ENCODE measurements around the gene MMAB.

MMAB gene

DNA sequence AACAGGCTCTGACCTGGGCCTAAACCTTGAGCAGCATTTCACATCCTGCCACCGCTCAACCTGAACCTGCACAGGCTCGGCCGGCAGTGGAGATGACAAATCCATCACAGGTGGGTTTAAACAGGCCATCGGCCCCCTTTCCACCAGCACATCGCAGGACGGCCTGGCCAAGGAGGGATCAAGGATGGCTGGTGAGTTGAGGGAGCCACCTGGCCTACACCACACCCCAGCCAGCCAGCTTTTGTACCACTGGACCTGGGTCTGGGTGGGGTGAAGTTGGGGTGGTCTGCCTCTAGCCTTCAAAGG lies 14.2 kb downstream of the MMAB start:
- DNase-seq (ENCODE audit: low read depth in 3 of 3) = no peak

DNA sequence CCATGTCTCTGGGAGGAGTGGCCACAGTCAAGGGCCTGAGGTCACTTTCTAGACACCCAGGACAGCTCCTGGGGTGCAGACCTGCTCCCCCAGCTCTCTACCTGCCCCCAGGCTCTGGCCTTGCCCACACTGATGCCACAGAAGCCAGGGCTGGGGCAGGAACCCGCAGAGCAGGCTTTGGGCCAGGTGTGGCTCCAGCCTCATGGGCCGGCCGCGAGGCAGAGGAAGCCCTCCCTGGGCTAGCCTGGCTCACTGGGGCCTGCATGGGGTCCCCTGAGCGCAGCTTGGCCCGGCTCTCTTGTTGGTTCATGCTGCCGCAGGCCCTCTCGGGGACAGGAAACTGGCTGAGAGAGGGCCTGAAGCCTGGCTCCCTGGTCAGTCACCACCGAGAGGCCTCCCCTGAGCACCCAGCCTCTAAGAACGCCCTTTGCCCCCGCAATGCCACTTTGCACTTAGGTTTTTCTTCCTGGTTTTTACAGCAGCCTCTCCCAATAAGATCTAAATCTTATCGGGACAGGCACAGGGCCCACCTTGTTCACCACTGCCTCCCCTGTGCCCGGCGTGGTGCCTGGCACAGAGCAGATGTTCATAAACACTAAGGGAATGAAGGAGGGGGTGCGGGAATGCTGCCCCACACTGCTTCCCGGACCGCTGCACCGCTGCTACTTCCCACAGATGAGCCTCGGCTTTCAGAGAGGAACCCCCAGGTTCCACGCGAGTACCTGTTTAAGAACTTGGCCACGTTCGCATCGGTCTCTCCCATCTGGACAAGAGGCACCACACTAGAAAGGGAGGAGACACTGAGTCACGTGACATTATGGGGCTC lies 14.7 kb downstream of the MMAB start:
- DNase-seq (ENCODE audit: low read depth in 3 of 3) = no peak

DNA sequence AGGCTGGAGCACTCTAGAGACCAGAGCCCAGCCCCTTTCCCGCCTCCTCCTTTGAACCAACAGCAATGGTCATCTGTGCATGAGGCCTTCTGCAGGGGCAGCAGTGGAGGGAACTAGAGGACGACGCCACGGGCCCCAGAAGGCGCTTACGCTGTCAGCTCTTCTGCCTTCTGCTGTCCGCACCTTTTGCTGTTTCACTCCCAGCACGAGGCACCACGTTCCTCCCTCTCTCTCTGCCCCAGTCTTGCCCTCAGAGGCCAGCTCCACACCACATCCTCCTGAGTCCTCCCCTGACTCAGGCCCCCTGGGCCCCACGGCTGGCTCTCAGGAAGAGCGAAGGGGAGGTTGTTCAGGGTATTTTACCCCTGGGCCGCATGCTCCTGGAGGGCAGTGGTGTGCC lies 15.5 kb downstream of the MMAB start:
- DNase-seq (ENCODE audit: low read depth in 3 of 3) = no peak

GRCh38 chr12:109557200-109557599 lies 16.1 kb downstream of the MMAB start:
- no peak for DNase-seq (ENCODE audit: low read depth in 3 of 3)

DNA sequence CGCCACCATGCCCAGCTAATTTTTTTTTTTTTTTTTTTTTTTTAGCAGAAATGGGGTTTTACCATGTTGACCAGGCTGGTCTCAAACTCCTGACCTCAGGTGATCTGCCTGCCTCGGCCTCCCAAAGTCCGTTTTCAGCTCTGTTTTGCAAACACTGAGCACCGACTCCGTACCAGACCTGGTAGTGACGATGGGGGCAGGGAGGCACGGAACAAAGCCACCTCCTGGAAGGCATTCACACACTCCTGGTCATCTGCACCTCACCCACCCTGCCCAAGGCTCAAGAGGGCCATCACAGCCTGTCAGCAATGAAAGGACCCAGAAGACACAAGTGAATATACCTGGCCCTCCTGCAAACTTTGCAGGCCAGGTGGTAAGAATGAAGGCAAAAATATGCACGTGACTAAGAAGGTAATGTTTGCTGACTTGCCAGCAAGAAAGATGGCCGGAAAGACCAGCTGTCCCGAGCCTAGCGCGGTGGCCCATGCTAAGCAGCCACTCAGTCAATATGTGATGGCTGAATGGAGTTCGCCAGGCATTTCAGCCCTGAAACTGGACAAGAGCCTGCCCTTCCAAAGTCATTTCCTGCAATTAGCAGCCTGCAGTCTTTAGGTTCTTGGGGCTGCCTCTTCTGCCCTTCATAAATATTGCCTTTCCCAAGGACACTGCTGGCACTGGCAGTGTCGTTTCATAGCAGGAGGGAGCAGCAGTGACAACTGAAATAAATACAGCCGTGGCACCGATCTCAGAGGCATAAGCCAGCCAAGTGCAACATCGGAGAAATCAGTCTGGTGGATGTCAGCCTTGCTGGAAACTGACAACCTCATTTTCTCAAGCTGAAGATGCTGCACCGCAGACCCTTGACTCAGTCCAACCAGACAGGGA lies 17.6 kb downstream of the MMAB start:
- DNase-seq (ENCODE audit: low read depth in 3 of 3) = no peak

- no peak for DNase-seq (ENCODE audit: low read depth in 3 of 3)
Measured at GRCh38 chr12:109554761-109555160, 18.5 kb downstream of the MMAB start.

DNA sequence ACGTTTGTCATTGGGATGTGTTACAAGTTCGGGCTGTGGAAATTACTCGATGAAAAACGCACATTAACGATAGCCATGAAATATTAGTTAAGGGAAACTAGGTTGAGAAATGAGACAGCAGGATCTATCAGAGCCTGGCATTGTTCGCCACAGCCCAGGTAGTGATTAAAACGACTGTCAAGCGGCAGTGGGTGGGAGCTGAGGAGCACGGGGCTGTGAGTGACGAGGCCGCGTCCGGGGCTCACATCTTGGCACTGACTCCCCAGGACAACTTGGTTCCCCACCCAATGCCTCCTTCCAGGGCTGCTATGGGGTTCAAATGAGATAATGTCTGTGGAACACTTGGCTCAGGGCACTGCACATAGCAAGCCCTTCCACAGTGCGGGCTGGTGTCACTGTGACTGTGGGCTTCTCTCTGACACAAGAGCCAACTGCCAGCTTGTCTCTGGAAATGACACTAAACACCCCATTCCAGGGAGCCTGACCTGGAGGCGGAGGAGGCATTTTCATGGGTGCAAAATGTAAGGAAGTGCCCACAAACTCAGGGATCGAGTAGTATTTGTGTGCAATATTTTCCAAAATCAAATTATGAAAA lies 19.3 kb downstream of the MMAB start:
- DNase-seq (ENCODE audit: low read depth in 3 of 3) = no peak

DNA sequence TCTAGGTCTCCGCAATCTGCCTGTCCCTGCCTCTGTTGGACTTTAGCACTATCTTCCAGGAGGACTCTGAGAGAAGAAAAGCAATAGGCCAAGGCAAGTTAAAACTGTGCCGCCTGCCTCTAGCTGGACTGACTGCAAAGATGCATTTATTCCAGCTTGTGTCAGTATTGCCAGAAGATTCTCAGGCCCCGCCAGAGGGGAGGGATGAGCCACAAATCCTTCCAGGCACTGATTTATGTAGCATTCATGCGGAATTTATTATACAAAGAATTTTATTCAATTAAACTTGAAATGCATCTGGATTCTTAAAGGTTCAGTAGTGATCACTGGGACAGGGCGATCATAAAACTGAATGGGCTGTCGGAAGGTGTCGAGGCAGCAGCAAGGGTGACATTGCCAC lies 19.8 kb downstream of the MMAB start:
- no peak for DNase-seq (ENCODE audit: low read depth in 3 of 3)

DNA sequence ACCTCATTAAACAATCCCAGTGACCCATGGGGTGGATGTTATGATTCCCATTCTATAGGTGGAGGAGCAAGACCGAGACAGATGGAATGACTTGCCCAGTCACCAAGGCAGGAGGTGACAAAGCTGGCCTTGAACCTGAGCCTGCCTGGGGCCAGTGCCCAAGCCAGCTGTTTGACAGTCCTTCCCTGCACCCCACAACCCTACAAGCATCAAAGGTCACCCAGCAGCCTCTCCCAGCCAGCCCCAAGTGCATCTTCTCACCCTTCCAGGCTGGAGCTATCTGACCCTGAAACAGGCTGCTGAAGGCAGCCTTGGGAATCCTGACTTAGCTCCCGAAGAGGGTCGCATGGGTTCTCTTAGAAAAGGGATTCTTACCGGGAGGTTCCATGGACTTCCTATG lies 20.3 kb downstream of the MMAB start:
- DNase-seq (ENCODE audit: low read depth in 3 of 3) = no peak

- no peak for DNase-seq (ENCODE audit: low read depth in 3 of 3)
Measured at GRCh38 chr12:109551108-109551507, 22.2 kb downstream of the MMAB start.

- DNase-seq (ENCODE audit: low read depth in 3 of 3) = no peak
Measured at GRCh38 chr12:109550281-109550680, 23.0 kb downstream of the MMAB start.

- DNase-seq (ENCODE audit: low read depth in 3 of 3) = no peak
Measured at GRCh38 chr12:109549613-109550270, 23.6 kb downstream of the MMAB start.

GRCh38 chr12:109548258-109548657 lies 25.0 kb downstream of the MMAB start:
- DNase-seq (ENCODE audit: low read depth in 3 of 3) = no peak

GRCh38 chr12:109547286-109547685 lies 26.0 kb downstream of the MMAB start:
- DNase-seq (ENCODE audit: low read depth in 3 of 3) = no peak

- DNase-seq (ENCODE audit: low read depth in 3 of 3) = no peak
Measured at GRCh38 chr12:109545826-109546225, 27.5 kb downstream of the MMAB start.

DNA sequence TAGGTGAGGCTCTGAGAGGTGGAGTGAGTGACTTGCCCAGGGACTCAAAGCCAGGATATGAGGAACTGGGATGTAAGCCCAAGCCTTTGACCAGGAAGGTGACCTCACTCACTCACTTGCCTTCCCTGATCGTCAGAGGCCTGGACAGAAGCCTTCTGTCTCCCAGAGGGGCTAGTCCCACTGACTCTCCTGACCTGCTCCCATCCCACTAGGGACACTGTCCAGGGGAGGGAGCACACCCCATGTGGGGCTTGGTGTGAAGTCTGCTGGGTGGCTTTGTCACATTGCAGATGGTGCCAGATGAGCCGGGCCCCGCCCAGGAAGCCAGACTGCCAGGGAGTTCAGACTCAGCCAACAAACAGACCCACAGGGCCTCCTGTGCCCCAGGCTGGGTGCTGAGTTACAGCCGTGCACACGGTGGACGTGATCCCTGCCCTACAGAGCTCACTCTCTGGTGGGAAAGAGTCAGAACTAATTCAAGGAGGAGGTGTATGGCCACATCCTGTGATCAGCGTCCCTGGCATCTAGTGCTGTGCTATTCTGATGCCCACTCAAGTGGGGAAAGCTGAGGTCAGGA lies 28.3 kb downstream of the MMAB start:
- no peak for DNase-seq (ENCODE audit: low read depth in 3 of 3)

DNA sequence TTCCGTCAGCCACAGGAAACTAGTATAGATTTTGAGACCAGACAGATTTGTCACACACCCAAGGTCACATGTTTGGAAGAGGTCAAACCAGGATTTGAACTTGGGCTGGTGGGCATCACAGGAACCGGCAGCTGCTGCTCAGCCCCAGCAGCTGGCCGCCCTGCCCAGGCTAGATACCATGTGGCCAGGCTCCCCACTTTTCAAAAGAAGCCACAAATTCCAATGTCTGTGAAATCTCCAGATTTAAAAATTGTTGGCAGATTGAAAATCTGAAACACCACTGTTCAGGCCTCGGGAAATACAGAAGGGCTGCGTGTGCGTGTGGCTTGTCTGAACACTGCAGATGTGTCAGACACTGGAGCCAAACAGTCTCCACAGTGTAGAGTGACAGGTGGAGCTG lies 30.4 kb downstream of the MMAB start:
- no peak for DNase-seq (ENCODE audit: low read depth in 3 of 3)

DNA sequence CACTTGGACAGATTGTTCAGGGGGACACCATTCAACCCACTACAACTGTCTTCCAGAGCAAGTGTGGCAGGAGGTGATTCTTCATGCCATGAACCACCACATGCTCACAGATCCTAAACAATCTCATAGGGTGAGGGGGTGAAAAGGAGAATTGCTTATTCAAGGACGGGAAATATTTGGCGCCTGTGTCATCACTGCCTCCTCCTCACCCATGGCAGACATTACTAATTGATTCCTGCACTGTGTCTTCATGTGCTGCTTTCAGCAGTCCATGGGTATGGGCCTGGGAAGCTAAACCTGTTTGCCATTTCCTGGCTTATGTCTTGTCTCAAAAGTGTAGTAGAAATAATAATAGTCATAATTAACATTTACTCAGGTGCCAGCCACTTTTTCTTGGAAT lies 31.3 kb downstream of the MMAB start:
- no peak for DNase-seq (ENCODE audit: low read depth in 3 of 3)

DNA sequence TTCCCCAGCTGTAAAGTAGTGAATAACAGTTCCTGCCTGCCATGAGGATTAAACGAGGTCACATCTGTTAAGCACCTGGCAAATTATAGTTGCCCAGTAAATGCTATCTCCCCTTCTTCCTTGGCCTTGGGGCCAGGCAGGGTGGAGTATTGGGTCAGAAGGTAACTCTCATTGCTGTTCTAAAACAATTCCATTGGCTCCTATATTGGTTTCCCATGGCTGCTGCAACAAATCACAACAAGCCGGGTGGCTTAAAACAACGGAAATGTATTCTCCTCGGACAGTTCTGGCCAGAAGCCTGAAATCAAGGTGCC lies 31.9 kb downstream of the MMAB start:
- DNase-seq (ENCODE audit: low read depth in 3 of 3) = no peak

GRCh38 chr12:109540526-109541412 lies 32.5 kb downstream of the MMAB start:
- no peak for DNase-seq (ENCODE audit: low read depth in 3 of 3)

DNA sequence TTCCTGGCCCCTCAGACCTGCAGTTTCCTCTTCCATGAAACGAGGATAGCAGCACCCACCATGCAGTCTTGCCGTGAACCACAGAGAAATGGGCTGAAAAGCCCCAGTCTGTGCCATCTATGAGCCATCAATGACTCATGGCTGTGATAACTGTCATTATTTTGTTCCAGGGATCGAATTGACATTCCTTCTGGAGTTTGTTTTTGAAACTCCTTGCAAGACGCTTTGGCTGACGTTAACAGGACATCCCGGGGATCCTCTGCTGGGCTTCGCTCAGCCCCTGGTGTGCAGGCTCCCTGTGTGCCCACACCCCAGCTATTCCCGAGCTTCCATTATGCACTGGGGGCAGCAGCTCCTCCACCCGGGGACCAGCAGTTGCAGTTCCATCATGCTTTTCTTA lies 33.8 kb downstream of the MMAB start:
- no peak for DNase-seq (ENCODE audit: low read depth in 3 of 3)

All from stimulated activated CD4-positive, alpha-beta T cell treated with anti-CD3 and anti-CD28 coated beads, TNF-alpha, amount 100 ng/mL, for 24 hours (primary cell).